GM19193 (cell line): Measurements from ENCODE around the gene TP73.

Experiments used
- POLR2A ChIP-seq: IDR thresholded peaks from 4 replicates; pipeline ENCODE4 v1.6.1; 2011; ENCODE audit not compliant: insufficient read depth, insufficient read length; ENCODE audit errors: extremely low read depth

The TP73 gene

GRCh38 chr1:3678361-3679097, 26.2 kb downstream of the TP73 start:
- TF ChIP-seq POLR2A = no peak

DNA sequence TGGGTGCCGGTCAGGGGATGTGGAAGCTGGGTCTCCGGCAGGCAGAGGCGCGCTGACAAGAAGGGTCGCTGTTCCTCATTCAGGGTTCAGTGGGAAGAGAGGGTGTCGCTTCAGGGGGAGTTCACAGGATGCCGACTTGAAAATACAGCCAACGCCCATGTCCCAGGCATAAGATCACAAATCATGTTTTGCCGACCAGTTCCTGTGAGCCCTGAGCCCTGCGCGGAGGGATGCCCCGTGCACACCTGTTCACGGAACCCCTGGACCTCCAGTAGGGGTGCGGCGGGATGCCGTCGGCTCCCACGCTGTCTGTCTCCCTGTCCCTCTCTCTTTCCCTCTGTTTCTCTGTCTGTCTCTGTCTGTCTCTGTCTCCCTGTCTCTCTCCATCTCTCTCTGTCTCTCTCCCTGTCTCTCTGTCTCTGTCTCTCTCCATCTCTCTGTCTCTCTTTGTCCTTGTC, 26.8 kb downstream of the TP73 start:
- TF ChIP-seq POLR2A = no peak

GRCh38 chr1:3679799-3680453, 27.6 kb downstream of the TP73 start:
- TF ChIP-seq POLR2A = no peak

DNA sequence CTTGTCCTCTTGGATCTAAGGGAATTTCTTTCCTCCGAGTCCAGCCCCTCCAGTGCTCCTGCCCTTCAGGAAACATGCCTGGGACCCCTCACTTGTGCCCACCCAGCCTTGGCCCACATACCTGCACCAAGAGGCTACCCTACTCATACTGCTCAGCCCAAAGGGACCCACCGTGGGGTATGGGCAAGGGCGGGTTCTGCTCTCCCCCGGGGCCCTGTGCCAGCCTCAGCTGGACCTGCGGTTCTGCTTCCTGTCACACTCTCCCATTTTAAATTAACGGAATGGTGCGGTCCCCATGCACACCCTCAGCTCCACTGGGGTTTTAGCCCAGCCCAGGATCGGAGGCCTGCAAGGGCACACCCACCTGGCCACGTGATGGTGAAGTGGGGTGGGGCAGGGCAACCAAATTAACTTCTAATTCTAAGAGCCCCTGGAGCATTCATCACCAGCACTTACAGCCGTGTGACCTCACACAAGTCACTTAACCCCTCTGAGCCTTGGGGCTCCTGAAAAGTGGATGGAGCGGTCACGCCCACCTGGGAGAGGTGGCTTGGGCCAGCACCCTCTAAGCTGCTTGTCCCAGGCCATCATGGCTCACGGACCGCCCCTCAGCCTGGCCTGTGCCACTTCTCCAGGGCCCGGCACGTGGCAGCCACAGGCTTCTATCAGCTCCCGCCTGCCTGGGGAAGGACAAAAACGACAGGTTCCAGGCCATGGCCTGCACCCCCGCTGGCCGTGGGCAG, 28.3 kb downstream of the TP73 start:
- no peak for TF ChIP-seq POLR2A

DNA sequence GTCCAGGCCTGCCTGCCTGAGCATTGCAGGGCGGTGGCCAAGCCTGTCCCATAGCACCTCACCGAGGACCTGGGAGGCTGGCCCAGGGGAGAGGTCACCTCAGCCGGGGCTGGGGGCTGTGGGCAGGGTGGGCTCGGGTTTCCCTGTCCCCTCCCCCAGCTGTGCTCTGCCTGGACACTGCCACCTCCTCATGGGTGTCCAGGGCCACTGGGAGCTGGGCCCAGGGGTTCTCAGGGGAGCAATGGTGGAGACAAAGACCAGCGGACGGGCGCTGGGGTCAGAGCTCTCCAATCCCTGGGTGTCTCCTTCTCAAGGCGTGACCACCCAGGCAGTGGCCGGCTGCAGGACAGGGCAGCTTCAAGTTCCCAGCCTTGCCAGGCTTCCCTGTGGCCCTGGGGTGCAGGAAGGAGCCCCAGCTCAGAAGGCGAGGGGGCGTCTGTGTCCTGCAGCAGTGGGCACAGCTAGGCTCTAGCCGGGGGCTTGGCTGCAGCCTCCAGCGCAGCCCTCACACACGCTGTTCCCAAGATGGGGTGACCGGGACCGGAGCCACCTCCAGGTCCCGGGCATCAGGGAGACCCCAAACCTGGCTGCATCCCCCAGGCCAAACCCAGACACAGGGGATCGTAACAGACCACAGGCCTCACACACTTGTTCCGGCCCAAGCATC, 29.0 kb downstream of the TP73 start:
- no peak for TF ChIP-seq POLR2A

GRCh38 chr1:3681898-3682806, 29.8 kb downstream of the TP73 start:
- TF ChIP-seq POLR2A = no peak

- TF ChIP-seq POLR2A = no peak
These were observed 30.9 kb downstream of the TP73 start for GRCh38 chr1:3683197-3683596.

DNA sequence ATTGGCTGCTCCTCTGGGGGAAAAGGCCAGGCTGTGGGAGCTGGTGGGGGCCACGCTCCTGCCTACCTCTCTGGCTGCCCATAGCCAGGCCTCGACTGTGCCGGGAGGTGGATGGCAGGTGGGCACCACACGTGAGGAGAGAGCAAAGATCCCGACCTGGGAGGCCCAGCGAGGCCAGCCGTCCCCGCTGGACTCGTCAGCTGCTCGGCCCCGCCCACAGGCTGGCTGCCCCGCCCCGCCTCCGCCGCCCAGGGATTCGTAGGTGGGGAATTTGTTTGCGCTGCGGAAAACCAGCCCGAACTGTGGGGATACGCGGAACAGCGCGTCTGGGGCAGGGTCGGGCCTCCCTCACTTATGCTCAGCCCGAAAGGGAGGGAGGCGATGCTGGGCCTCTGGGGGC, 31.7 kb downstream of the TP73 start:
- no peak for TF ChIP-seq POLR2A

DNA sequence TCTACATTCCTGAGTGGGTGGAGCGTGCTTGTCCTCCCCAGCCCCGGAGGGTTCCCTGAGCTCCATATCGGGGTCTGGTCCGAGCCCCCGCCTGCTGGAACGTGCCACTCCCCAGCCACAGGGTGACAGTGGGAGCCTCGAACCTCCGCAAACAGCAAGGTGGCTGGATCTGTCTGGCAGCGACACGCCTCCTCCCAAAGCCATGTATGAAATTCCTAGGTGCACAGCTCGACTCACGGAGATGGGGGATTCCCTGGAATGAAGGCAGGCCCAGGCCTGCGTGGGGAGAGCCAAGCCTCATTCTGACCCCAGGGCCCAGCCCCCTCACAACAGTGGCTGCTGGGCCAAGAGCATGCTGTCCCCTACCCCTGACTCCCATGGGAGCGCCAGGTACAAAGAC, 32.9 kb downstream of the TP73 start:
- TF ChIP-seq POLR2A = no peak

GRCh38 chr1:3685906-3686305, 33.6 kb downstream of the TP73 start:
- TF ChIP-seq POLR2A = no peak

DNA sequence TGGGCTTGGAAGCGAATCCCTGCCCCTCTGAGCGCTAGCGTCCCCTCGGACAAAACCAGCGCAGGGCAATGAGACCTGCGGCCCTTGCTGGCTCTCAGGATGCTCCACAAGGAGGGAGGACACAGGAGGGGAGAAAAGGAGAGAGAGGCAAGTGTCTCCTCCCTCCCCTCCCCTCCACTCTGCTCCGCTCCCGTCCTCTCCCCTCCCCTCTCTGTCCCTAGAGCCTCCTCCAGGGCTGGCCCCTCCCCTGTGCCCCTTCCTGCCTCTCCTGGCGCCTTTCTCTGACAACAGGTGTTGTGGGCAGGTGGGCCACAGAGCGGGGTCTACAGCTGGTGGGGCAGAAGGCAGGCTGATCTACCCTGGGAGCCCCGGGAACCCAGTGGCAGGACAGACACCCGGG, 35.2 kb downstream of the TP73 start:
- no peak for TF ChIP-seq POLR2A

GRCh38 chr1:3688356-3689137, 36.2 kb downstream of the TP73 start:
- TF ChIP-seq POLR2A = no peak

DNA sequence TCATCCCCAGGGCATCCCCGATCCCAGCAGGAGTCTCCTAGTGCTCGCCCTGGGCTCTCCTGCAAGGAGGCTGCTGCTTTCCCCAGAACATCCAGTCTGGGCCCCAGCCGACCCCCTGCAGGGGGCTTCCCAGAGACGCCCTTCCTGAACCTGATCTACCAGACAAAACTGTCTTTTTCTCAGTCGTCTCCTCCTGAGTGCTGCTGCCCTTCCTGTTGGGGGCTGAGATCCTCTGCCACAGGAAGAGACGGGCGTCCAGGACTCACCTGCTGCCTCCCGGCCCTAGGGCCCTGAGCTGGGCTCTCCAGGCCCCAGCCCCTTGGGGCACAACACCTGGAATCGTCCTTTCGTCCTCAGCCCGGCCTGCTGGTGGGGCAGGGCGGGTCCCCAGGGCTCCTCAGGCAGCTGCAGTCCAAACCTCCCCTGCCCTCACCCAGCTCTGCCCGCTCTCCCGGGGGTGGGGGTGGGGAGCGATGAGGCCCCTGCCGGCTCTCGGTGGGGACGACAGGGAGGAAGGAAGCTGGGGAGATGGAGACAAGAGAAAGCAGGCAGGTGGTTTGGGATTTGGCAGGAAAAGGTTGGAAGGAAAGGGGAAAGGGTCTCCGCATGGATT, 36.9 kb downstream of the TP73 start:
- no peak for TF ChIP-seq POLR2A
